ENCODE results near the gene NPIPB6.

The NPIPB6 gene

GRCh38 chr16:28307936-28308335, 55.4 kb downstream of the NPIPB6 start:
- DNase-seq (ENCODE audit: low read depth, low spot score): no peak
- H3K4me3 ChIP-seq (ENCODE audit: low read length): no peak overlapping the region

- H3K4me3 ChIP-seq (ENCODE audit: low read length): no peak overlapping the region
- no peak for DNase-seq (ENCODE audit: low read depth, low spot score)
Measured at GRCh38 chr16:28304214-28304613, 59.1 kb downstream of the NPIPB6 start.

GRCh38 chr16:28303132-28303531, 60.2 kb downstream of the NPIPB6 start:
- no peak overlapping the region for H3K4me3 ChIP-seq (ENCODE audit: low read length)
- no peak for DNase-seq (ENCODE audit: low read depth, low spot score)

- no peak overlapping the region for H3K4me3 ChIP-seq (ENCODE audit: low read length)
- no peak for DNase-seq (ENCODE audit: low read depth, low spot score)
Measured at GRCh38 chr16:28301620-28302019, 61.7 kb downstream of the NPIPB6 start.

- no peak overlapping the region for H3K4me3 ChIP-seq (ENCODE audit: low read length)
Measured at GRCh38 chr16:28301154-28301553, 62.2 kb downstream of the NPIPB6 start.

GRCh38 chr16:28300327-28300726, 63.0 kb downstream of the NPIPB6 start:
- H3K4me3 ChIP-seq (ENCODE audit: low read length): no peak overlapping the region
- no peak for DNase-seq (ENCODE audit: low read depth, low spot score)

More at GRCh38 chr16:28301154-28301553, 62.2 kb downstream of the NPIPB6 start:
- DNase-seq (ENCODE audit: low read depth, low spot score): no peak

- no peak for DNase-seq (ENCODE audit: low read depth, low spot score)
- H3K4me3 ChIP-seq (ENCODE audit: low read length): no peak overlapping the region
Measured at GRCh38 chr16:28298511-28298878, 64.8 kb downstream of the NPIPB6 start.

GRCh38 chr16:28297784-28298510, 65.4 kb downstream of the NPIPB6 start:
- no peak overlapping the region for H3K4me3 ChIP-seq (ENCODE audit: low read length)
- DNase-seq (ENCODE audit: low read depth, low spot score): peak; percentile 70

- no peak overlapping the region for H3K4me3 ChIP-seq (ENCODE audit: low read length)
- DNase-seq (ENCODE audit: low read depth, low spot score): no peak
Measured at GRCh38 chr16:28297308-28297707, 66.0 kb downstream of the NPIPB6 start.

- no peak overlapping the region for H3K4me3 ChIP-seq (ENCODE audit: low read length)
- no peak for DNase-seq (ENCODE audit: low read depth, low spot score)
Measured at GRCh38 chr16:28295276-28295675, 68.0 kb downstream of the NPIPB6 start.

GRCh38 chr16:28294201-28294600, 69.1 kb downstream of the NPIPB6 start:
- no peak for DNase-seq (ENCODE audit: low read depth, low spot score)
- no peak overlapping the region for H3K4me3 ChIP-seq (ENCODE audit: low read length)

- H3K4me3 ChIP-seq (ENCODE audit: low read length): peak overlapping the region; percentile 78
- DNase-seq (ENCODE audit: low read depth, low spot score): no peak
Measured at GRCh38 chr16:28293601-28293960, 69.7 kb downstream of the NPIPB6 start.

- no peak for DNase-seq (ENCODE audit: low read depth, low spot score)
- H3K4me3 ChIP-seq (ENCODE audit: low read length): peak overlapping the region; percentile 78
Measured at GRCh38 chr16:28292731-28293600, 70.3 kb downstream of the NPIPB6 start.

Measured in Jurkat, Clone E6-1 (cell line).